Measurements from ENCODE around the gene GID4. TPM values are rescaled to one million over a fixed set of nuclear protein-coding genes. Genes with fewer than 3 reads are reported as not detected.

The GID4 gene
- total and polyA plus RNA-seq, 2 of the 13 experiments (the other 11 are each of a cell fraction or from before 2014, with no cell fraction given), result 4.3 to 6.1 TPM

DNA sequence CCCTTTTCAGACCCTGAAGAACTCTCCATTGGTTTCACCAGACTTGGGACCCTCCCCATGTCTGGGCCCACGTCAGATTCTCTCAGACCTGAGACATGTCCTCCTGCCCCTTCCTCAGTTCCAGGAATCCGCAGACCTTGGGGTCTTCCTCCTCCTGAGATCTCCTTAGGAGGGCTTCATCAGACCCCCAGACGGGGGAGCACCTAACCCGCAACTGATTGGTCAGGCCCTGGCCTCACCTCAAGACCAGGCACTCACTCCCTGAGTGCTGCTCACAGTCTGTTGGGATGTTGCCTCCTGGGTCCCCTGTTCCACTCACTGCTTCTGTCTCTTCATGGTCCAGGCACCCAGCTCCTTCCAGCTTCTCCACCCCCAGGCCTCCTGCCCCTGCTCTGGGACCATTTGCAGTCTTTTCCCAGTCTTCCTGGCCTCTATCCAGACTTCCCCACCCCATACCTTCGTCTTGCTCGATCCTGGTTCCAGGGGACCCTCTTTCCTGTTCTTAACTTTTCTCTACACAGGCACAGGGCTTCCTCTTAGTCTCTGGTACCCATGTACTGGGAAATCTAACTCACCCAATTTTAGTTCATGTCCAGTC, 1.2 kb downstream of the GID4 start (continued):
- TF ChIP-seq ZNF839 (CRISPR knock-in tag; IDR thresholded peaks at IDR 0.05; ENCODE audit: borderline replicate concordance), result 0 out of 2 replicates have a peak, but pooled peaks have one; percentile 43
- TF ChIP-seq ZNF572 (CRISPR knock-in tag; IDR thresholded peaks at IDR 0.05), result 0 out of 2 replicates have a peak, but pooled peaks have one; percentile 31
- TF ChIP-seq, protein P1, sequence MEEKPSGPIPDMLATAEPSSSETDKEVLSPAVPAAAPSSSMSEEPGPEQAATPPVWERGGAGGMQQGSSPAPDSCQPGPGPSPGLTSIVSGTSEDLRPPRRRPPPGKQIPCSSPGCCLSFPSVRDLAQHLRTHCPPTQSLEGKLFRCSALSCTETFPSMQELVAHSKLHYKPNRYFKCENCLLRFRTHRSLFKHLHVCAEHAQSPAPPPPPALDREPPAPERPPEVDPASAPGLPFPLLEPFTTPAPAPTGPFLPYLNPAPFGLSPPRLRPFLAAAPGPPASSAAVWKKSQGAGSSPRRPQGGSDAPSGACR (CRISPR knock-in tag; IDR thresholded peaks at IDR 0.05), result no peak
- no peak for TF ChIP-seq ZFP82 (CRISPR knock-in tag; IDR thresholded peaks at IDR 0.05; ENCODE audit: borderline replicate concordance)
- TF ChIP-seq, protein P2, sequence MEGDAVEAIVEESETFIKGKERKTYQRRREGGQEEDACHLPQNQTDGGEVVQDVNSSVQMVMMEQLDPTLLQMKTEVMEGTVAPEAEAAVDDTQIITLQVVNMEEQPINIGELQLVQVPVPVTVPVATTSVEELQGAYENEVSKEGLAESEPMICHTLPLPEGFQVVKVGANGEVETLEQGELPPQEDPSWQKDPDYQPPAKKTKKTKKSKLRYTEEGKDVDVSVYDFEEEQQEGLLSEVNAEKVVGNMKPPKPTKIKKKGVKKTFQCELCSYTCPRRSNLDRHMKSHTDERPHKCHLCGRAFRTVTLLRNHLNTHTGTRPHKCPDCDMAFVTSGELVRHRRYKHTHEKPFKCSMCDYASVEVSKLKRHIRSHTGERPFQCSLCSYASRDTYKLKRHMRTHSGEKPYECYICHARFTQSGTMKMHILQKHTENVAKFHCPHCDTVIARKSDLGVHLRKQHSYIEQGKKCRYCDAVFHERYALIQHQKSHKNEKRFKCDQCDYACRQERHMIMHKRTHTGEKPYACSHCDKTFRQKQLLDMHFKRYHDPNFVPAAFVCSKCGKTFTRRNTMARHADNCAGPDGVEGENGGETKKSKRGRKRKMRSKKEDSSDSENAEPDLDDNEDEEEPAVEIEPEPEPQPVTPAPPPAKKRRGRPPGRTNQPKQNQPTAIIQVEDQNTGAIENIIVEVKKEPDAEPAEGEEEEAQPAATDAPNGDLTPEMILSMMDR (CRISPR knock-in tag; IDR thresholded peaks at IDR 0.05), result peak; percentile 39

DNA sequence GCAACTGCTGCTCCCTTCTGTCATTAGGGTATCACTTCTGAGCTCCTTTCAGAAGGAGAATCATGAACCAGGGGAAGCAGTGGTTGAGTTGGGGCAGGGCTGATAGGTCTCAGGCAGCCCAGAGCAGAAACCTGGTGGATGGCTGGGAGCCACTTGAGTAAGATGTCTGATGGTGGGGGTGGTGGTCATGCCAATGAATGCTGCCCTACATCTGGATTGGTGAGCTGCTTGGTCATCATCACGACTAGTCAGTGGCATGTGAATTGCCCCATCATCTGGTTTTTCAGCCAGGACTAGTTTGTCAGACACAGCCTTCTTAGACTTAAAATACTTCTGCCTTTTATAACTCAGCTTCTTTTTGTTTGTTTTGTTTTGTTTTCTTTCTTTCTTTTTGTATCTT, 2.6 kb downstream of the GID4 start:
- Histone ChIP-seq H3K9ac (ENCODE audit: insufficient read depth, low read depth, low read length) (peak overlapping the region; percentile 32; the same call in 1 of the 2 replicates), H3K36me3 (replicated peaks in 1 of 2; ENCODE audit: control insufficient read depth in 1 of 2, insufficient read depth in 2 of 2, low read length in 2 of 2) (peaks cover 3 to 7% of the 10 kb centered on the region in 2 experiments; a peak in 4 of 5 replicates), H2AFZ (ENCODE audit: low read length) (no peak overlapping the region), H3K4me1 (ENCODE audit: insufficient read depth, low read length) (peaks cover 47% of the 10 kb centered on the region), H3K4me3 (replicated peaks in 1 of 3; ENCODE audit: insufficient read depth in 1 of 3, low read depth in 2 of 3, low read length in 3 of 3) (no peak overlapping the region), H4K20me1 (ENCODE audit: insufficient read depth, low read length) (no peaks in the 10 kb centered on the region), H3K27me3 (ENCODE audit: control insufficient read depth in 1 of 2, insufficient read depth in 2 of 2, low read length in 2 of 2) (no peaks in the 10 kb centered on the region; a peak in 1 of 5 replicates), H3K27ac (ENCODE audit: extremely low read length, insufficient read depth, low read length) (no peak overlapping the region), H3K4me2 (ENCODE audit: low read depth, low read length) (no peak overlapping the region; the same call in 1 of the 2 replicates), H3K79me2 (ENCODE audit: insufficient read depth, low read length) (peaks cover 21% of the 10 kb centered on the region), H3K9me3 (ENCODE audit: low read length) (no peaks in the 10 kb centered on the region)
- ChIA-PET CTCF (ENCODE audit: low intra/inter-chr PET ratio, low total read pairs) (no interaction called here), POLR2A (no interaction called here)
- intact Hi-C loops (cut with micrococcal nuclease; ENCODE audit: unreplicated experiment) (no loop called here), in situ Hi-C loops (cut with HindIII; ENCODE audit: extremely low pct_ligation_motif_present, low pct_unique_long_range_greater_than_20kb) (no loop called here)
- FAIRE-seq (no peak), DNase-seq (ENCODE audit: low spot score) (no peak), ATAC-seq (no peak)
- no peak for TF ChIP-seq ZNF253 (CRISPR knock-in tag; IDR thresholded peaks at IDR 0.05; ENCODE audit: borderline replicate concordance)
- 83% methylated on average over 1 of the region's 1 CpG for WGBS (ENCODE audit: low lambda C conversion rate)
- BruUV-seq (replicated peaks), result TSS peak; percentile 34

Data from HepG2 (cell line).